WI38 (cell line): ENCODE measurements around the gene NLK.
"Not testable (repeated sequence)": the region's sequence is repeated elsewhere in the genome, so short reads cannot be mapped to it uniquely, and the experiment has no call there.

ENCODE experiments used
- H3K4me3 ChIP-seq: 2 replicates; pipeline ENCODE4 v1.5.1; 2011; ENCODE audit warnings: low read depth, mild to moderate bottlenecking, control low read depth, low read length
- TF ChIP-seq, protein P1 (sequence below): IDR thresholded peaks from 2 replicates; pipeline ENCODE4 v1.5.1; 2012; ENCODE audit warnings: low read depth, mild to moderate bottlenecking, control low read depth, low read length

The NLK gene

DNA sequence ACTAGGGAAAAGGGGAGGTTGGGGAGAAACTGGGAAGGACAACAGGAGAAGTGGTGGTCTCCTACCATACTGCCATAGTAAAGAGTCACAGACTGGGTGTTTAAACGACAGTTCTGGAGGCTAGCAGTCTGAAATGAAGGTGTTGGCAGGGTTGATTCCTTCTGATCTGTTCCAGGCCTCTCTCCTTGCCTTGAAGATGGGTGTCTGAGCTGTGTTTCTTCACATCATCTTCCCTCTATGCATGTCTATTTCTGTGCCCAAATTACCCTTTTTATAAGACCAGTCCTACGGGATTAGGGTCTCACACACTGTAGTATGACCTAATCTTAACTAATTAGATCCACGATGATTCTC is 196.8 kb downstream of the NLK start:
- H3K4me3 ChIP-seq = no peak overlapping the region
- TF ChIP-seq, protein P1, sequence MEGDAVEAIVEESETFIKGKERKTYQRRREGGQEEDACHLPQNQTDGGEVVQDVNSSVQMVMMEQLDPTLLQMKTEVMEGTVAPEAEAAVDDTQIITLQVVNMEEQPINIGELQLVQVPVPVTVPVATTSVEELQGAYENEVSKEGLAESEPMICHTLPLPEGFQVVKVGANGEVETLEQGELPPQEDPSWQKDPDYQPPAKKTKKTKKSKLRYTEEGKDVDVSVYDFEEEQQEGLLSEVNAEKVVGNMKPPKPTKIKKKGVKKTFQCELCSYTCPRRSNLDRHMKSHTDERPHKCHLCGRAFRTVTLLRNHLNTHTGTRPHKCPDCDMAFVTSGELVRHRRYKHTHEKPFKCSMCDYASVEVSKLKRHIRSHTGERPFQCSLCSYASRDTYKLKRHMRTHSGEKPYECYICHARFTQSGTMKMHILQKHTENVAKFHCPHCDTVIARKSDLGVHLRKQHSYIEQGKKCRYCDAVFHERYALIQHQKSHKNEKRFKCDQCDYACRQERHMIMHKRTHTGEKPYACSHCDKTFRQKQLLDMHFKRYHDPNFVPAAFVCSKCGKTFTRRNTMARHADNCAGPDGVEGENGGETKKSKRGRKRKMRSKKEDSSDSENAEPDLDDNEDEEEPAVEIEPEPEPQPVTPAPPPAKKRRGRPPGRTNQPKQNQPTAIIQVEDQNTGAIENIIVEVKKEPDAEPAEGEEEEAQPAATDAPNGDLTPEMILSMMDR = no peak

DNA sequence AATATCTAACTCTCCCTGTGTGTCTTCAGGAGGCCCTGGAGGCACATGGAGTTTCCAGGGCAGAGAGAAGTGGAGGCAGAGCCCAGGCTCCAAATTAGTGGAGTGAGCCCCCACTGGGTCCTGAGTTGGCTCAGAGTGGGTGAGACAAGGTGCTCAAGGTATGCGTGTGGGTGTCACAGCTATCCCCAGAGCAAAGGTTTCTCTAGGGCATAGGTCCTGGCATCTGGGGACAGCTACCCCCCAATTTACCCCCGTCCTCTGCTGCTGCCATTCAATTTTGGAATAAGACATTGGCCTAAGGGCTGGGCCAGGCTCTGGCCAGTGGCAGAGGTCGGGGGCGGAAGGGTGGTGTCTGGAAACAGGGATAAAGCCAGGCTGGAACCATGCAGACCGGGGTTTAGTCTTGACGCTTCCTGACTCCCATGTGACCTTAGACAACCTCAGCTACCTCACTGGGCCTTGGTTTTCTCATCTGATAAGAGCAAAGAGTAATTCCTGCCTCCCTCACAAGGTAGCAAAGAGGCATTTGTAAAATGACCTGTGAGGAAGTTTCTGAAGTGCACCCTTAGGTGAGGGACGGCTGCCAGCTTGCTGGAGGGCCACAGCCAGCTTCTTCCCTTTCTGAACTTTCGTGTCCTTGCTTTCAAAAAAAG is 198.3 kb downstream of the NLK start:
- no peak overlapping the region for H3K4me3 ChIP-seq
- TF ChIP-seq, protein P1 = no peak

DNA sequence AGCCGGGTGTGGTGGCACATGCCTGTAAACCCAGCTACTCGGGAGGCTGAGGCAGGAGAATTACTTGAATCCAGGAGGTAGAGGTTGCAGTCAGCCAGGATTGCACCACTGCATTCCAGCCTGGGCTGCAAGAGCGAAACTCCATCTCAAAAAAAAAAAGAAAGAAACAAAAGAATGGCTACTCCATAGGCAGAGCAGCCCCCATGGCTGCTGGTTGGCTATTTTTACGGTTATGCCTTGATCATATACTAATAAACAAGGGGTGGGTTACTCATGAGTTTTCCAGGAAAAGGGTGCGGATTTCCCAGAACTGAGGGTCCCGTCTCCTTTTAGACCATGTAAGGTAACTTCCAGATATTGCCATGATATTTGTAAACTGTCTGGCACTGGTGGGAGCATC is 200.3 kb downstream of the NLK start:
- no peak overlapping the region for H3K4me3 ChIP-seq

DNA sequence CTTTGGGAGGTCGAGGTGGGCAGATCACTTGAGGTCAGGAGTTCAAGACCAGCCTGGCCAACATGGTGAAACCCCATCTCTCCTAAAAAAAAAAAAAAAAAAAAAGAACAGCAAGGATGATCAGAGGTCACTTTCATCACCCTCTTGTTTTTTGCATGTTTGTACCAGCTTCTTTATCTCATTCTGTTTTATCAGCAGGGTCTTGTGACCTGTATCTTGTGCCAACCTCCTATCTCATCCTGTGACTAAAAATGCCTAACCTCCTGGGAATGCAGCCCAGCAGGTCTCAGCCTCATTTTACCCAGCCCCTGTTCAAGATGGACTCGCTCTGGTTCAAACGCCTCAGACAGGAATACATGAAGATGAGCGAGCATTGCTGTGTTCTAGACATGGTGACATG is 200.8 kb downstream of the NLK start:
- H3K4me3 ChIP-seq = not testable (repeated sequence)

More for the DNA sequence above, 200.3 kb downstream of the NLK start:
- TF ChIP-seq, protein P1 = no peak

DNA sequence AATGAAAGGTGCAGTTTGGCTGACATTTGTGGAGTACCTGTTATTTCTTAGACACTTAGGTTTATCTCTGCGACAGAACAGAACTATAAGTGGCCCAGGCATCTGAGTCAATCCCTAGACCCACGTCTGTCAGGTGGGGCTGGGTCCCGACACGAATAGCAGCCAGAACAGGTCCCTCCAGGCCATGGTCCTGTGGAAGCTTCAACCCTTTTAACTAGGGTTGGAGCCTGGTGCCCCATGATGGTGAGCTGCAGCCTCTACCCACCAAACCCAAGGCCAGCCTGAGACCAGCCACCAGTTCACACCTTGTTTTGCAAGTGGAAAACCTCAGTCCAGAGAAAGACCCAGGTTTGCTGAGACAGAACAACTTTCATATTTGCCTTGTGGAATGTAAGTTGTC is 202.0 kb downstream of the NLK start:
- TF ChIP-seq, protein P1 = no peak
- no peak overlapping the region for H3K4me3 ChIP-seq
